Smooth muscle cell (in vitro differentiated cells): ENCODE data around the gene USP17L17. TPM values are rescaled to one million over a fixed set of nuclear protein-coding genes. Genes with fewer than 3 reads are reported as not detected.
"Not testable (repeated sequence)": the region's sequence is repeated elsewhere in the genome, so short reads cannot be mapped to it uniquely, and the experiment has no call there.

Experiments
- DNase-seq: peaks from one replicate; lab custom pipeline; 2025; ENCODE audit not compliant: unreplicated experiment; lab: John Stamatoyannopoulos, UW
- H2AFZ ChIP-seq: fragments of 200-600 bp; sonication (generic); 2 replicates; pipeline ENCODE4 v1.6.0; 2016; ENCODE audit warnings: antibody characterized with exemption, low read depth, mild to moderate bottlenecking
- H3F3A ChIP-seq: fragments of 200-600 bp; sonication (generic); 2 replicates; pipeline ENCODE4 v1.6.0; 2017; ENCODE audit warnings: antibody characterized with exemption, low read depth
- H3K27ac ChIP-seq: fragments of 200-600 bp; sonication (generic); 2 replicates; pipeline ENCODE4 v1.5.1; 2016; ENCODE audit warnings: low read depth, mild to moderate bottlenecking
- H3K27me3 ChIP-seq: fragments of 200-600 bp; sonication (generic); 2 replicates; pipeline ENCODE4 v1.6.1; 2016; ENCODE audit warnings: low read depth, mild to moderate bottlenecking
- H3K36me3 ChIP-seq: fragments of 200-600 bp; sonication (generic); 2 replicates; pipeline ENCODE4 v1.5.1; 2016; ENCODE audit warnings: low read depth
- H3K4me1 ChIP-seq: fragments of 200-600 bp; sonication (generic); 2 replicates; pipeline ENCODE4 v1.5.1; 2016; ENCODE audit warnings: low read depth
- H3K4me2 ChIP-seq: fragments of 200-600 bp; sonication (generic); 2 replicates; pipeline ENCODE4 v1.6.0; 2016; ENCODE audit warnings: mild to moderate bottlenecking
- H3K4me3 ChIP-seq: fragments of 200-600 bp; sonication (generic); 2 replicates; pipeline ENCODE4 v1.5.1; 2016; ENCODE audit warnings: mild to moderate bottlenecking
- H3K79me2 ChIP-seq: fragments of 200-600 bp; sonication (generic); 2 replicates; pipeline ENCODE4 v1.6.0; 2016; ENCODE audit warnings: low read depth, mild to moderate bottlenecking
- H3K9ac ChIP-seq: fragments of 200-600 bp; sonication (generic); 2 replicates; pipeline ENCODE4 v1.6.0; 2016; ENCODE audit warnings: low read depth
- H3K9me3 ChIP-seq: fragments of 200-600 bp; sonication (generic); replicated peaks from 2 replicates; pipeline ENCODE4 v1.5.1; 2016; ENCODE audit warnings: low read depth
- H4K20me1 ChIP-seq: fragments of 200-600 bp; sonication (generic); 2 replicates; pipeline ENCODE4 v1.6.0; 2016; ENCODE audit warnings: low read depth
- WGBS: methylation state at CpG from one replicate; pipeline ENCODE4 v1.1.7; 2016; ENCODE audit warnings: low lambda C conversion rate; 5-methylcytosine and 5-hydroxymethylcytosine counted together
- polyA plus RNA-seq: library from polyadenylated mRNA; unstranded; fragments of >200 nt; fragmentation: Nextera tagmentation; extraction: Ambion mirVana; gene quantifications from 2 replicates; pipeline ENCODE4 v1.2.1, GENCODE V29; 2016
- total RNA-seq: library from RNA; depleted of rRNA; stranded (reverse); fragments of >200 nt; gene quantifications from 2 replicates; pipeline ENCODE4 v1.2.3, GENCODE V29; 2014

USP17L17 gene
- total and polyA plus RNA-seq, 2 experiments from 2014 or later, result not detected

DNA sequence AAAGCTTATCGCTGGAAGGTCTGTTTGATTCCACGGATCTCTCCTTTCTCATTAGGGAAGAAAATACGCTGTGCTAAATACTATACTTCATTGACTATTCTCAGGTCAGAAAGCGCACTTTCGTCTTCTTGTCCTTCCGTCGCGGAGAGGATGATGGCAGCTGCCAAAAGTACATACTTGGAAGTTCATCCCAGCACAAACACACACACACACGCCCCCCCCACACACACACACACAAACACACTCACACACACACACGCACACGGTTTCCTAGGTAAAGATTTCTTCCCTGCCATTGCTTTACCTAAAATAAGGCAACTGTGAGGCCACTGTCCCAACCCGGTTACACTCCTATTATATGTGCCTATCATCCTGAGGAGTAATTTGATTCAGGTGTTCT lies 5.2 kb upstream of the USP17L17 start:
- H3K27me3 ChIP-seq, H2AFZ ChIP-seq, H3K9me3 ChIP-seq, H4K20me1 ChIP-seq, DNase-seq, H3K36me3 ChIP-seq, H3F3A ChIP-seq, H3K27ac ChIP-seq, H3K4me1 ChIP-seq, H3K4me3 ChIP-seq, H3K79me2 ChIP-seq, H3K9ac ChIP-seq, H3K4me2 ChIP-seq: not testable (repeated sequence)
- WGBS, result 82% methylated on average over 3 of the region's 12 CpGs

DNA sequence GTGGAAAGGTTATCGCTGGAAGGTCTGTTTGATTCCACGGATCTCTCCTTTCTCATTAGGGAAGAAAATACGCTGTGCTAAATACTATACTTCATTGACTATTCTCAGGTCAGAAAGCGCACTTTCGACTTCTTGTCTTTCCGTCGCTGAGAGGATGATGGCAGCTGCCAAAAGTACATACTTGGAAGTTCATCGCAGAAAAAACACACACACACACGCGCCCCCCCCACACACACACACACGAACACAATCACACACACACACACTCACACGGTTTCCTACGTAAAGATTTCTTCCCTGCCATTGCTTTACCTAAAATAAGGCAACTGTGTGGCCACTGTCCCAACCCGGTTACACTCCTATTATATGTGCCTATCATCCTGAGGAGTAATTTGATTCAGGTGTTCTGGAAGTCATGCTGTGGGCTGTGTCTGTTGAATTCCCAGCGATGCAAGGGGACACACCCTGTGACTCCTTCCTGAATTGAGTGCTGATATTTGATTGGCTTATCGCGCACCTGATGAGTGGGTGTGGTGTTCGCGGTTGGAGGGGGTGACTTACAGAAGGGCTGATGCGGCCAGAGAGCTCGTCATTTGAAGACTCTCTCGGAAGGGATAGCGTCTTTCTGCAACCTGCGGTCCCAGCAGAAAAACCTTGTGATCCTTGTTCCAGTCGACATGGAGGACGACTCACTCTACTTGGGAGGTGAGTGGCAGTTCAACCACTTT lies 4.4 kb downstream of the USP17L17 start, which contains the start of gene USP17L18:
USP17L18 (plus strand) TSS at position 678 of the 728 bp plus-strand sequence; CDS start at position 678, 0 bp downstream.
- not testable (repeated sequence) for H3K4me3 ChIP-seq, H3K9ac ChIP-seq, H3K36me3 ChIP-seq, H3K4me1 ChIP-seq, H3K4me2 ChIP-seq, H2AFZ ChIP-seq, H3K79me2 ChIP-seq, H3K27ac ChIP-seq, H3F3A ChIP-seq, H3K9me3 ChIP-seq, H4K20me1 ChIP-seq, DNase-seq, H3K27me3 ChIP-seq
- 83% methylated on average over 19 of the region's 26 CpGs for WGBS

DNA sequence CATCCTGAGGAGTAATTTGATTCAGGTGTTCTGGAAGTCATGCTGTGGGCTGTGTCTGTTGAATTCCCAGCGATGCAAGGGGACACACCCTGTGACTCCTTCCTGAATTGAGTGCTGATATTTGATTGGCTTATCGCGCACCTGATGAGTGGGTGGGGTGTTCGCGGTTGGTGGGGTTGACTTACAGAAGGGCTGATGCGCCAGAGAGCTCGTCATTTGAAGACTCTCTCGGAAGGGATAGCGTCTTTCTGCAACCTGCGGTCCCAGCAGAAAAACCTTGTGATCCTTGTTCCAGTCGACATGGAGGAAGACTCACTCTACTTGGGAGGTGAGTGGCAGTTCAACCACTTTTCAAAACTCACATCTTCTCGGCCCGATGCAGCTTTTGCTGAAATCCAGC lies 9.4 kb downstream of the USP17L17 start, which contains the start of gene USP17L19:
USP17L19 (plus strand) TSS at position 301 of the 400 bp plus-strand sequence; CDS start at position 301, 0 bp downstream.
- H3K4me2 ChIP-seq, H3K9ac ChIP-seq, H3F3A ChIP-seq, DNase-seq, H4K20me1 ChIP-seq, H3K27ac ChIP-seq, H2AFZ ChIP-seq, H3K9me3 ChIP-seq, H3K79me2 ChIP-seq, H3K27me3 ChIP-seq, H3K4me1 ChIP-seq, H3K4me3 ChIP-seq, H3K36me3 ChIP-seq: not testable (repeated sequence)
- WGBS, result no CpG with 5 or more reads among the region's 13 CpGs

DNA sequence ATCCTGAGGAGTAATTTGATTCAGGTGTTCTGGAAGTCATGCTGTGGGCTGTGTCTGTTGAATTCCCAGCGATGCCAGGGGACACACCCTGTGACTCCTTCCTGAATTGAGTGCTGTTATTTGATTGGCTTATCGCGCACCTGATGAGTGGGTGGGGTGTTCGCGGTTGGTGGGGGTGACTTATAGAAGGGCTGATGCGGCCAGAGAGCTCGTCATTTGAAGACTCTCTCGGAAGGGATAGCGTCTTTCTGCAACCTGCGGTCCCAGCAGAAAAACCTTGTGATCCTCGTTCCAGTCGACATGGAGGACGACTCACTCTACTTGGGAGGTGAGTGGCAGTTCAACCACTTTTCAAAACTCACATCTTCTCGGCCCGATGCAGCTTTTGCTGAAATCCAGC lies 14.1 kb downstream of the USP17L17 start, which contains the start of gene USP17L20:
USP17L20 (plus strand) TSS at position 301 of the 400 bp plus-strand sequence; CDS start at position 301, 0 bp downstream.
- not testable (repeated sequence) for H4K20me1 ChIP-seq, H3K9ac ChIP-seq, H3K79me2 ChIP-seq, H3K36me3 ChIP-seq, H3K27ac ChIP-seq, H3F3A ChIP-seq, DNase-seq, H3K27me3 ChIP-seq, H3K9me3 ChIP-seq, H3K4me1 ChIP-seq, H2AFZ ChIP-seq, H3K4me2 ChIP-seq, H3K4me3 ChIP-seq
- no CpG with 5 or more reads among the region's 15 CpGs for WGBS

DNA sequence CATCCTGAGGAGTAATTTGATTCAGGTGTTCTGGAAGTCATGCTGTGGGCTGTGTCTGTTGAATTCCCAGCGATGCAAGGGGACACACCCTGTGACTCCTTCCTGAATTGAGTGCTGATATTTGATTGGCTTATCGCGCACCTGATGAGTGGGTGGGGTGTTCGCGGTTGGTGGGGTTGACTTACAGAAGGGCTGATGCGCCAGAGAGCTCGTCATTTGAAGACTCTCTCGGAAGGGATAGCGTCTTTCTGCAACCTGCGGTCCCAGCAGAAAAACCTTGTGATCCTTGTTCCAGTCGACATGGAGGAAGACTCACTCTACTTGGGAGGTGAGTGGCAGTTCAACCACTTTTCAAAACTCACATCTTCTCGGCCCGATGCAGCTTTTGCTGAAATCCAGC lies 18.9 kb downstream of the USP17L17 start, which contains the start of gene USP17L21:
USP17L21 (plus strand) TSS at position 301 of the 400 bp plus-strand sequence; CDS start at position 301, 0 bp downstream.
- H3K9ac ChIP-seq, H3K27me3 ChIP-seq, H3K4me2 ChIP-seq, H2AFZ ChIP-seq, H3K9me3 ChIP-seq, H3K4me3 ChIP-seq, H3K79me2 ChIP-seq, H3K4me1 ChIP-seq, DNase-seq, H3K27ac ChIP-seq, H4K20me1 ChIP-seq, H3F3A ChIP-seq, H3K36me3 ChIP-seq: not testable (repeated sequence)
- no CpG with 5 or more reads among the region's 13 CpGs for WGBS

DNA sequence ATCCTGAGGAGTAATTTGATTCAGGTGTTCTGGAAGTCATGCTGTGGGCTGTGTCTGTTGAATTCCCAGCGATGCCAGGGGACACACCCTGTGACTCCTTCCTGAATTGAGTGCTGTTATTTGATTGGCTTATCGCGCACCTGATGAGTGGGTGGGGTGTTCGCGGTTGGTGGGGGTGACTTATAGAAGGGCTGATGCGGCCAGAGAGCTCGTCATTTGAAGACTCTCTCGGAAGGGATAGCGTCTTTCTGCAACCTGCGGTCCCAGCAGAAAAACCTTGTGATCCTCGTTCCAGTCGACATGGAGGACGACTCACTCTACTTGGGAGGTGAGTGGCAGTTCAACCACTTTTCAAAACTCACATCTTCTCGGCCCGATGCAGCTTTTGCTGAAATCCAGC lies 23.6 kb downstream of the USP17L17 start, which contains the start of gene USP17L22:
USP17L22 (plus strand) TSS at position 301 of the 400 bp plus-strand sequence; CDS start at position 301, 0 bp downstream.
- not testable (repeated sequence) for H3K9ac ChIP-seq, H3K79me2 ChIP-seq, DNase-seq, H3K9me3 ChIP-seq, H3K36me3 ChIP-seq, H3K4me3 ChIP-seq, H3K27me3 ChIP-seq, H3K4me1 ChIP-seq, H3K4me2 ChIP-seq, H2AFZ ChIP-seq, H3F3A ChIP-seq, H3K27ac ChIP-seq, H4K20me1 ChIP-seq
- WGBS, result no CpG with 5 or more reads among the region's 15 CpGs

DNA sequence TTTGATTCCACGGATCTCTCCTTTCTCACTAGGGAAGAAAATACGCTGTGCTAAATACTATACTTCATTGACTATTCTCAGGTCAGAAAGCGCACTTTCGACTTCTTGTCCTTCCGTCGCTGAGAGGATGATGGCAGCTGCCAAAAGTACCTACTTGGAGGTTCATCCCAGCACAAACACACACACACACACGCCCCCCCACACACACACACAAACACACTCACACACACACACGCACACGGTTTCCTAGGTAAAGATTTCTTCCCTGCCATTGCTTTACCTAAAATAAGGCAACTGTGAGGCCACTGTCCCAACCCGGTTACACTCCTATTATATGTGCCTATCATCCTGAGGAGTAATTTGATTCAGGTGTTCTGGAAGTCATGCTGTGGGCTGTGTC lies 28.0 kb downstream of the USP17L17 start:
- not testable (repeated sequence) for H3F3A ChIP-seq, H4K20me1 ChIP-seq, H3K27ac ChIP-seq, H3K9ac ChIP-seq, H3K27me3 ChIP-seq, H3K4me3 ChIP-seq, H2AFZ ChIP-seq, H3K36me3 ChIP-seq, H3K9me3 ChIP-seq, H3K79me2 ChIP-seq, DNase-seq, H3K4me1 ChIP-seq, H3K4me2 ChIP-seq
- 82% methylated on average over 8 of the region's 10 CpGs for WGBS
